Esophagus muscularis mucosa (tissue), 4 donors: Measurements from ENCODE around the gene PROCA1. TPM values are rescaled to one million over a fixed set of nuclear protein-coding genes. Genes with fewer than 3 reads are reported as not detected.

Experiments
- DNase-seq: peaks from one replicate; pipeline ENCODE4 v3.0.0-alpha.2; 2017; ENCODE audit errors: extremely low spot score
- H3K27ac ChIP-seq, 4 donors: fragments of 200-600 bp; sonication (generic); replicated peaks in 1 of 4; 1 replicate in 3 of 4; 2 replicates in 1 of 4; pipeline ENCODE4 v1.5.1; 2016 to 2019; ENCODE audit warnings: mild to moderate bottlenecking in 1 of 4
- H3K27me3 ChIP-seq, 4 donors: fragments of 200-600 bp; sonication (generic); one replicate each; pipeline versions ENCODE4 v1.5.1 to v1.6.0; 2016 to 2019
- H3K36me3 ChIP-seq, 4 donors: fragments of 200-600 bp; sonication (generic); one replicate each; pipeline ENCODE4 v1.5.1; 2016 to 2019
- H3K4me1 ChIP-seq, 4 donors: fragments of 200-600 bp; sonication (generic); one replicate each; pipeline ENCODE4 v1.5.1; 2016 to 2019
- H3K4me3 ChIP-seq, 4 donors: fragments of 200-600 bp; sonication (generic); 1 replicate in 2 of 4; 2 replicates in 2 of 4; pipeline ENCODE4 v1.5.1; 2016 to 2019; ENCODE audit warnings: mild to moderate bottlenecking in 4 of 4, moderate library complexity in 1 of 4
- H3K9me3 ChIP-seq, 4 donors: fragments of 200-600 bp; sonication (generic); 1 replicate in 3 of 4; 2 replicates in 1 of 4; pipeline ENCODE4 v1.5.1; 2016 to 2019
- CTCF ChIP-seq, 3 experiments: fragments of 200-600 bp in 2 of 3; fragments of 450-650 bp in 1 of 3; sonication (generic) in 2 of 3; IDR thresholded peaks; one replicate each; pipeline ENCODE4 v1.5.1; 2017 to 2019; ENCODE audit warnings: antibody characterized with exemption in 3 of 3, mild to moderate bottlenecking in 2 of 3, moderate library complexity in 1 of 3
- EP300 ChIP-seq: sonication (generic); formaldehyde crosslinking; IDR thresholded peaks from one replicate; pipeline ENCODE4 v1.6.1; 2017; ENCODE audit warnings: antibody characterized with exemption
- POLR2A ChIP-seq: fragments of 450-650 bp; IDR thresholded peaks from one replicate; pipeline ENCODE4 v1.6.1; 2017; ENCODE audit warnings: antibody characterized with exemption, moderate library complexity, mild to moderate bottlenecking, low read depth
- POLR2AphosphoS5 ChIP-seq, 2 donors: sonication (generic); formaldehyde crosslinking; IDR thresholded peaks; one replicate each; pipeline ENCODE4 v1.6.1; 2017; ENCODE audit warnings: antibody characterized with exemption in 2 of 2
- WGBS: methylation state at CpG from one replicate; pipeline ENCODE4 v1.1.5; 2018; 5-methylcytosine and 5-hydroxymethylcytosine counted together
- intact Hi-C: fragments of 100-400 bp; cut with DNase I; formaldehyde crosslinking; loops from one replicate; pipeline ENCODE4 v1.15.1; 2023
- total RNA-seq, 4 donors: library from RNA; depleted of rRNA; stranded (reverse); fragments of >200 nt; gene quantifications; one replicate each; pipeline versions ENCODE4 v1.1.0 to v1.2.1, GENCODE V29; 2016

Gene PROCA1
- total RNA-seq, 4 donors from 2014 or later, result 0.50 to 2.1 (median 0.85) TPM

GRCh38 chr17:28684963-28685362 lies 26.7 kb downstream of the PROCA1 start:
- no peak for DNase-seq
- no peaks in the 10 kb centered on the region for H3K27me3 ChIP-seq
- intact Hi-C loops, result no loop called here
- 50% methylated on average over 3 of the region's 3 CpGs for WGBS
- no peak overlapping the region for H3K27ac ChIP-seq
- TF ChIP-seq POLR2AphosphoS5 (IDR thresholded peaks at IDR 0.05) (no peak), CTCF (IDR thresholded peaks at IDR 0.05) (no peak), POLR2A (no peak), EP300 (no peak)
- H3K4me1 ChIP-seq, result no peaks in the 10 kb centered on the region
- H3K9me3 ChIP-seq, result no peaks in the 10 kb centered on the region
- peaks cover 100% of the 10 kb centered on the region in 4 donors for H3K36me3 ChIP-seq
- H3K4me3 ChIP-seq, result no peak overlapping the region

GRCh38 chr17:28682655-28683054 lies 29.0 kb downstream of the PROCA1 start:
- Histone ChIP-seq H3K36me3 (peaks cover 100% of the 10 kb centered on the region in 4 donors), H3K27ac (no peak overlapping the region), H3K9me3 (no peaks in the 10 kb centered on the region), H3K4me1 (no peaks in the 10 kb centered on the region), H3K4me3 (no peak overlapping the region), H3K27me3 (no peaks in the 10 kb centered on the region)
- intact Hi-C loops, result no loop called here
- no peak for TF ChIP-seq EP300
- 98% methylated on average over 7 of the region's 11 CpGs for WGBS
- DNase-seq, result no peak

GRCh38 chr17:28675980-28676379 lies 35.7 kb downstream of the PROCA1 start:
- intact Hi-C loops, result no loop called here
- Histone ChIP-seq H3K9me3 (no peaks in the 10 kb centered on the region), H3K4me3 (no peak overlapping the region), H3K27me3 (no peaks in the 10 kb centered on the region), H3K27ac (no peak overlapping the region), H3K36me3 (peaks cover 98 to 100% (median 100%) of the 10 kb centered on the region in 4 donors), H3K4me1 (no peaks in the 10 kb centered on the region)
- DNase-seq, result no peak
- no peak for TF ChIP-seq EP300
- TF ChIP-seq POLR2AphosphoS5 (IDR thresholded peaks at IDR 0.05), result no peak
- TF ChIP-seq POLR2A, result no peak
- TF ChIP-seq CTCF (IDR thresholded peaks at IDR 0.05), result no peak
- 82% methylated on average over 7 of the region's 7 CpGs for WGBS

GRCh38 chr17:28675490-28675889 lies 36.2 kb downstream of the PROCA1 start:
- TF ChIP-seq POLR2A (no peak), CTCF (IDR thresholded peaks at IDR 0.05) (no peak), EP300 (no peak), POLR2AphosphoS5 (IDR thresholded peaks at IDR 0.05) (no peak)
- 62% methylated on average over 3 of the region's 3 CpGs for WGBS
- no peaks in the 10 kb centered on the region for H3K9me3 ChIP-seq
- H3K27ac ChIP-seq, result no peak overlapping the region
- no peak for DNase-seq
- intact Hi-C loops, result no loop called here
- H3K36me3 ChIP-seq, result peaks cover 97 to 100% (median 100%) of the 10 kb centered on the region in 4 donors
- no peaks in the 10 kb centered on the region for H3K27me3 ChIP-seq
- H3K4me1 ChIP-seq, result no peaks in the 10 kb centered on the region
- no peak overlapping the region for H3K4me3 ChIP-seq

GRCh38 chr17:28669918-28670317 lies 41.8 kb downstream of the PROCA1 start:
- TF ChIP-seq POLR2A (no peak), EP300 (no peak), CTCF (IDR thresholded peaks at IDR 0.05) (no peak), POLR2AphosphoS5 (IDR thresholded peaks at IDR 0.05) (no peak)
- Histone ChIP-seq H3K4me1 (peaks cover 0 to 30% (median 22%) of the 10 kb centered on the region in 4 donors), H3K36me3 (peaks cover 41 to 88% (median 63%) of the 10 kb centered on the region in 4 donors), H3K27me3 (no peaks in the 10 kb centered on the region), H3K9me3 (no peaks in the 10 kb centered on the region), H3K4me3 (no peak overlapping the region), H3K27ac (no peak overlapping the region)
- intact Hi-C loops, result no loop called here
- no peak for DNase-seq
- 100% methylated on average over 1 of the region's 1 CpG for WGBS
